GM12801 (cell line): Measurements from ENCODE around the gene ICOSLG.

Experiments used
- TF ChIP-seq, protein P1 (sequence below): IDR thresholded peaks from one replicate; pipeline ENCODE4 v1.5.1; 2011; ENCODE audit warnings: control low read depth; ENCODE audit not compliant: insufficient read length; ENCODE audit errors: extremely low read depth

The ICOSLG gene

DNA sequence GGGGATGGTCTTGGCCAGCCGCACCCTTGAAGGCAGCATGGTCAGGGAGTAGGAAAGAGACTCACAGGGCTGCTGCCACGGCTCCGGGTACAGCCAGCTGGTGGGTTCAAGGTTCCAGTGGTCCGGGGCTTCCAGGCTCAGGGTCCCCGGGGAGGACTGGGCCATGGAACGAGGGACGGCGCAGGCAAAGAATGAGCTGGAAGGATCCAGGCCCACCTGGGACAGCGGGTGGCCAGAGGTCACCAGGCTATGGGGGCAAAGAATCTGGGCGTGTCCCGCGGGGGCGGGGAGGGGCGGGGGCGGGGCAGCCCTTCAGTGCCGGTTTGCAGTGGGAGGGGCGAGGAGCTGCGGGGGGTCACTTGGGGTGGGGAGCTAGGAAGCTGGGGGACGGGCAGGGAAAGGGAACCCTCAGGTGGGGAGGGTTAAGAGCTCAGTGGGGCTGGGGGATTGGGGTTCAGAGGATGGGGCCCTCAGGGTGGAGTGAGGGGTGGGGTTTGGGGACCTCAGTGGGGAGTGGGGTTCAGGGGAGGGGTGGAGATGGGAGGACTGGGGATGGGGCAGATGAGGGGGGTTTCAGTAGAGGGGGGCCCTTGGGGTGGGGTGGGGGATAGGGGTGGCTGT, 21.0 kb upstream of the ICOSLG start, which contains the start of gene DNMT3L:
Gene DNMT3L (minus strand): TSS at position 223 of the 621 bp plus-strand sequence. CDS start 638 bp downstream, outside the sequence.
- TF ChIP-seq, protein P1, sequence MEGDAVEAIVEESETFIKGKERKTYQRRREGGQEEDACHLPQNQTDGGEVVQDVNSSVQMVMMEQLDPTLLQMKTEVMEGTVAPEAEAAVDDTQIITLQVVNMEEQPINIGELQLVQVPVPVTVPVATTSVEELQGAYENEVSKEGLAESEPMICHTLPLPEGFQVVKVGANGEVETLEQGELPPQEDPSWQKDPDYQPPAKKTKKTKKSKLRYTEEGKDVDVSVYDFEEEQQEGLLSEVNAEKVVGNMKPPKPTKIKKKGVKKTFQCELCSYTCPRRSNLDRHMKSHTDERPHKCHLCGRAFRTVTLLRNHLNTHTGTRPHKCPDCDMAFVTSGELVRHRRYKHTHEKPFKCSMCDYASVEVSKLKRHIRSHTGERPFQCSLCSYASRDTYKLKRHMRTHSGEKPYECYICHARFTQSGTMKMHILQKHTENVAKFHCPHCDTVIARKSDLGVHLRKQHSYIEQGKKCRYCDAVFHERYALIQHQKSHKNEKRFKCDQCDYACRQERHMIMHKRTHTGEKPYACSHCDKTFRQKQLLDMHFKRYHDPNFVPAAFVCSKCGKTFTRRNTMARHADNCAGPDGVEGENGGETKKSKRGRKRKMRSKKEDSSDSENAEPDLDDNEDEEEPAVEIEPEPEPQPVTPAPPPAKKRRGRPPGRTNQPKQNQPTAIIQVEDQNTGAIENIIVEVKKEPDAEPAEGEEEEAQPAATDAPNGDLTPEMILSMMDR: no peak

DNA sequence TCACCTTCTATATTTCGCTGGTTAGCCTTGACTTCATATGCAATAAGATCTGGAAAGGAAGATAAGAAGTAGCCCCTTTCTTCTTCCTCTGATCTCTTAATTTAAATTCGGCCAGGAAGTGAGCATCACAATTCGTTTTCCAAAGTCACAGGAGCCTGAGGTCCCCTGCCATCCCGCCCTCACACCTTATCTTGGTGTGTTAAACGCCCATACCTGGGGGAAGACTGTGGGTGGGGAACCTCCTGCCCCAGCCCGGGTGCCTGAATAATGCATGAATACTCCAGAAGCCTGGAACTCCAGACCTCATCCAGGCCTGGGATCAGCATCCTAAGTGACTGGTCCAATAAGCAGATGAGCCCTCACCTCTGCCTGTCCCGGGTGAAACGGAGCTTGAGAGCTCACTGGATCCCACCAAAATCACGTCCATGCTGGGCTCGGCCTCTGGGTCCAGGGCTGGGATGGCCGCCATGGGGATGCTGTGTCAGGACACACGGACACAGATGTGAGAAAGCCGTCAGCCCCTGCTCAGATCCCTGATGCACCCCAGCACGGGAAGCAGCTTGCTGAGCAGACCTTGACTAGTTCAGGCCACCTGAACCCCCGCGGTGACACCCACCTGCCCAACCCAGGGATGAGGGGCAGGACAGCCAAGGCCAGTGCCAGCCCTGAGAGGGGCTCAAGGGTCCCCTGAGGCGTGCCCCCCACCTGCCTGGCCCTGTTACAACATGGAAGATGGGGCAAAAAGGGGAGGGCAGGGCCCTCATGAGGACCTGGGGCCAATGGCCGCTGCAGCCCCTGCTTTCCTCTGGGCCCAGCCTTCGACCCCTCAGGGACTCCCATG, 20.3 kb upstream of the ICOSLG start:
- TF ChIP-seq, protein P1: no peak

DNA sequence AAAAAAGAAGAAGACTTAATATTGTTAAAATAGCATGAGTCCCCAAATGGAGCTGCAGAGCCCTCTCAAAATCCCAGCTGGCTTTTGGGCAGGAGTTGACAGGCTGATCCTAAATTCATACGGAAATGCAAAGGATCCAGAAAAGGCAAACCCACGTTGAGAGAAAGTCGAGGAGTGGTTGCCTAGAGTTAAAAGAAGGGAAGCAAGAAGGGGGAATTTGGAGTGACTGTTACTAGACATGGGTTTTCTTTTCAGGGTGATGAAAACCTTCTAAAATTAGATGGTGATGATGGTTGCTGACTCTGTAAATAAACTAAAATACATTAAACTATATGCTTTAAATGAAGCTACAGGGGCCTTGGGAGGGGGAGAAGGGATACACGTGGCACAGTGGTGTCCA, 19.3 kb upstream of the ICOSLG start:
- TF ChIP-seq, protein P1: no peak

DNA sequence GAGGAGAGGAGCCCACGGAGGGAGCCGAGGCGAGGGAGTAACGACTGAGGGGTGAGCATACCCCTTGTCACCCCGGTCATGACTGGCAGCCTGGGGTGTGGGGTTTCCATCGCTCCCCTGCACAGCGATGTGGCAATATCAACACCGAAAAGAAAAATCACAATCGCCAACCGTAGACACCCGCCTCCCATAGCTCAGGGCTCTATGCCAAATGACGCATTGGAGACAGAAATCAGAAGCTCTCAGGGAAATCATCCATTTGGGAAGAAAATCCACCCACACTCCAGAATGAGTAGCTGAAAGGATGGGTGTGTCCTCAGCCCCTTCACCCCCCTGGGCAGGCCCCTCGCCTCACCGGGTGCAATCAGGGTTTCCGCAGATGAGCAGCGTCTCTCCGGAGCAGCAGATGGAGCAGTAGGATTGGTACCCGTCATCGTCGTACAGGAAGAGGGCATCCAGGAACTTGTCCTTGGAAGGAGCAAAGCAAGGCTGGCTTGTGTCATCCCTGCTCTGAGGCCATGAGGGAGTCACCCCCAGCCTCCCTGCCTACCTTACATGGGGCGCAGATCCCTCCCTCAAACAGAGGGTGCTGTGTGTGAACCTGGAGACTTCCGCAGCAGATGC, 18.5 kb upstream of the ICOSLG start:
- TF ChIP-seq, protein P1: no peak

DNA sequence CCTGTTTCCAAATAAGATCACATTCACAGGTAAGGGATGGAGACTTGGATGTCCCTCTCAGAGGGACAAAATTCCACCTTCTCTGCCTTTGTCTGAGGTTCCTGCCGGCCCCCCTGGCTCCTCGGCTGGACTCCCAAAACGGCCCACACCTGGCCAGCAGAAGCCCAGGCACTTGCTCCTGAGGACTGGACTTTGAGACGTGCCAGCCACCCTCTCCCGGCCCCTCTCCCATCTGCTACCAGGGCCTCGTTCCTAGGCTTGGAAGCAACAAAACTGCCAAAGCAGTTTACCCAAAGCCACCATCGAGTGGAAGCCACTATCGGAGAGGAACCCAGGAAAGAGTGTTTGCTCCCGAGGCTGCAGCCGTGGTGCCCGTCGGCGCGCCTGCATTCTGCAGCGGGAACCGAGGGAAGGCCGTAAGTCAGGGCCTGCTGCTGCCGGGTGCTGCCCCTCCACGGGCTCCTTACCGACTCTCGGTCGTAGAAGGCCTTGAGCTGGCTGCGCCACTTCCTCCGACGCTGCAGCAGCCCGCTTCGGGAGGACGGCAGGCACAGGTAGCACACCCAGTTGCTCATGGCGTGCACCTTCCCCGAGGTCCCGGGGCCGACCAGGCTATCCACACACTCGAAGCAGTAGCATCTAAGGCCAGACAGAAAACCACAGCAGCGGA, 17.4 kb upstream of the ICOSLG start:
- TF ChIP-seq, protein P1: no peak

DNA sequence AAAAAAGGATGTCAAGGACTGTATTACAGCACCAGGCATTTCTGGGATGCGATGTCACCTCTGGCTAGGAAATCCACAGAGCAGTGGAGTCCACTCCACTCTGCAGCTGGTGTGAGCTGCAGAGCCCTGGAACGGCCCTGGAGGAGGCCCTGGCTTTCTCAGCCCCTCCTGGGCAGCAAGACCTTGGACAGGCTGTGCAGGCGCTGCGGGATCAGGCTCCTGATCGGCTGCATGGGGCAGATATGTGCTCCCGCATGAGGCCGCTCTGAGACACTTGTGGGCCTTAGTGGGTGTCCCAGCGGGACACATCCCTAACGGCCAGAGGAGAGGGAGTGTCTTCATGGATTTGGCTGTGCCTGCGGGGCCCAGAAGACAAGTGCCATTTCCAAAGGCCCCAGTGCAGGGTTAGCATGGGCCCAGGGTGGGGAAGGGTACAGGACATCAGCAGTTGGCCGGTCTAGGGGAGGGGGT, 14.8 kb upstream of the ICOSLG start:
- TF ChIP-seq, protein P1: no peak
